Measurements from ENCODE around the gene CHL1. TPM values are rescaled to one million over a fixed set of nuclear protein-coding genes. Genes with fewer than 3 reads are reported as not detected.

The CHL1 gene
- total RNA-seq: 3.6 and 10.3 TPM in 2 replicates

- Histone ChIP-seq H3K27me3 (ENCODE audit: insufficient read depth, low read length) (no peaks in the 10 kb centered on the region), H3K4me2 (ENCODE audit: insufficient read depth, low read length) (no peak within 1 kb of the TSS), H3K9me3 (ENCODE audit: low read depth, low read length) (no peaks in the 10 kb centered on the region), H3K36me3 (ENCODE audit: insufficient read depth, low read length) (no peaks in the 10 kb centered on the region), H3K4me1 (ENCODE audit: insufficient read depth, low read length) (no peaks in the 10 kb centered on the region), H2AFZ (ENCODE audit: low read length) (no peak within 1 kb of the TSS), H3K79me2 (ENCODE audit: insufficient read depth, low read length) (no peaks in the 10 kb centered on the region), H3K27ac (ENCODE audit: low read depth, low read length) (no peak within 1 kb of the TSS), H4K20me1 (ENCODE audit: insufficient read depth, low read length) (no peaks in the 10 kb centered on the region), H3K4me3 (ENCODE audit: insufficient read depth, low read length) (no peak within 1 kb of the TSS)
- TF ChIP-seq, protein P1, sequence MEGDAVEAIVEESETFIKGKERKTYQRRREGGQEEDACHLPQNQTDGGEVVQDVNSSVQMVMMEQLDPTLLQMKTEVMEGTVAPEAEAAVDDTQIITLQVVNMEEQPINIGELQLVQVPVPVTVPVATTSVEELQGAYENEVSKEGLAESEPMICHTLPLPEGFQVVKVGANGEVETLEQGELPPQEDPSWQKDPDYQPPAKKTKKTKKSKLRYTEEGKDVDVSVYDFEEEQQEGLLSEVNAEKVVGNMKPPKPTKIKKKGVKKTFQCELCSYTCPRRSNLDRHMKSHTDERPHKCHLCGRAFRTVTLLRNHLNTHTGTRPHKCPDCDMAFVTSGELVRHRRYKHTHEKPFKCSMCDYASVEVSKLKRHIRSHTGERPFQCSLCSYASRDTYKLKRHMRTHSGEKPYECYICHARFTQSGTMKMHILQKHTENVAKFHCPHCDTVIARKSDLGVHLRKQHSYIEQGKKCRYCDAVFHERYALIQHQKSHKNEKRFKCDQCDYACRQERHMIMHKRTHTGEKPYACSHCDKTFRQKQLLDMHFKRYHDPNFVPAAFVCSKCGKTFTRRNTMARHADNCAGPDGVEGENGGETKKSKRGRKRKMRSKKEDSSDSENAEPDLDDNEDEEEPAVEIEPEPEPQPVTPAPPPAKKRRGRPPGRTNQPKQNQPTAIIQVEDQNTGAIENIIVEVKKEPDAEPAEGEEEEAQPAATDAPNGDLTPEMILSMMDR (IDR thresholded peaks at IDR 0.05; ENCODE audit: extremely low read depth, low read depth, low read length): no peak
- DNase-seq (ENCODE audit: insufficient read length, low spot score, missing footprints): no peak
These were observed at the start of gene CHL1 for GRCh38 chr3:196311-197148. Gene CHL1, plus strand, starts transcription at chr3:196763. Its CDS starts 123,014 bp downstream, at chr3:319777.

DNA sequence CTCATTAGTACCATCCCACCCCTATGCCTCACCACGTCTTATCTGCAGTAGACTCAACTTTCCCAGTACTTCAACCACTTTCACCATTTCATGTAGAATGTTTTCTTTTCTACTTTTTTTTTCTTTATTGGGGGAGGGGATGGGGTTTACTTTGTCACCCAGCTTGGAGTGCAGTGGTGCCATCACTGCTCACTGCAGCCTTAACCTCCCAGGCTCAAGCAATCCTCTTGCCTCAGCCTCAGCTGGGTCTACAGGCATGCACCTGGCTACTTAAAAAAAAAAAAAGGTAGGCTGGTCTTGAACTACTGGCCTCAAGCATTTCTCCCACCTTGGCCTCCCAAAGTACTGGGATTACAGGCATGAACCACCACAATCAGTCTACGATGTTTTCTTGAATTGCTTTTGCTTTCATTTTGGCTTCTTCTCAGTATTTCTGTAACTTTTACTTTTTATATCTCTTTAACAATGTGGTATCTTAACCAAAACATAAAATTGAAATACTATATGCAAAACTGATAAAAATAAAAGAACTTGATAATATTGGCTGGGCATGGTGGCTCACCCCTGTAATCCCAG lies 44.9 kb upstream of the CHL1 start:
- H3K27me3 ChIP-seq (ENCODE audit: insufficient read depth, low read length): no peaks in the 10 kb centered on the region
- H3K4me3 ChIP-seq (ENCODE audit: insufficient read depth, low read length): no peak overlapping the region
- no peaks in the 10 kb centered on the region for H3K36me3 ChIP-seq (ENCODE audit: insufficient read depth, low read length)
- TF ChIP-seq, protein P1 (IDR thresholded peaks at IDR 0.05; ENCODE audit: extremely low read depth, low read depth, low read length): no peak
- H3K9me3 ChIP-seq (ENCODE audit: low read depth, low read length): peaks cover 2% of the 10 kb centered on the region
- no peaks in the 10 kb centered on the region for H4K20me1 ChIP-seq (ENCODE audit: insufficient read depth, low read length)
- H2AFZ ChIP-seq (ENCODE audit: low read length): no peak overlapping the region
- H3K4me1 ChIP-seq (ENCODE audit: insufficient read depth, low read length): no peaks in the 10 kb centered on the region
- H3K79me2 ChIP-seq (ENCODE audit: insufficient read depth, low read length): no peaks in the 10 kb centered on the region
- no peak overlapping the region for H3K27ac ChIP-seq (ENCODE audit: low read depth, low read length)
- no peak for DNase-seq (ENCODE audit: insufficient read length, low spot score, missing footprints)
- H3K4me2 ChIP-seq (ENCODE audit: insufficient read depth, low read length): no peak overlapping the region

- Histone ChIP-seq H3K4me3 (ENCODE audit: insufficient read depth, low read length) (no peak overlapping the region), H3K27me3 (ENCODE audit: insufficient read depth, low read length) (no peaks in the 10 kb centered on the region), H4K20me1 (ENCODE audit: insufficient read depth, low read length) (no peaks in the 10 kb centered on the region), H3K4me2 (ENCODE audit: insufficient read depth, low read length) (no peak overlapping the region), H3K36me3 (ENCODE audit: insufficient read depth, low read length) (no peaks in the 10 kb centered on the region), H3K27ac (ENCODE audit: low read depth, low read length) (no peak overlapping the region), H3K4me1 (ENCODE audit: insufficient read depth, low read length) (no peaks in the 10 kb centered on the region), H3K79me2 (ENCODE audit: insufficient read depth, low read length) (no peaks in the 10 kb centered on the region), H2AFZ (ENCODE audit: low read length) (no peak overlapping the region), H3K9me3 (ENCODE audit: low read depth, low read length) (no peaks in the 10 kb centered on the region)
- TF ChIP-seq, protein P1 (IDR thresholded peaks at IDR 0.05; ENCODE audit: extremely low read depth, low read depth, low read length): no peak
- no peak for DNase-seq (ENCODE audit: insufficient read length, low spot score, missing footprints)
These were observed 36.6 kb upstream of the CHL1 start for GRCh38 chr3:159974-160373.

DNA sequence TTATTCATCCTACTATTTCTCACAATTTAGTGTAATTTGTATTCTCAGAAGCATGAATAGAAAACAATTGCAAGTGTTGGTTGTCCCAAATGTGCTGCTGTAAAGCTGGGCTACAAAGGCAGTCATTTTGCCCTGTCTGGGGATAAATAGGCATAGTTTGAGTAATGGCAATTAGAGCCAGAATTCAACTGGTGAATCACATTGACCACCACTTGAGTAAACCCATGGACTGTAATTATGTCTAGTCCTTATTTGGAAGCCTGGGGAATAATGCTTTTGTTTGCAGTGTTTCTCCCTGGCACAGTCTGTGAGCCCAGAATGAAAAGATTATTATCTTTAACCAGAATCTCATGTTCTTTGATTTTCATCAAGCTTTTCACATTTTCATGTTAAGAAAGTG lies 30.5 kb upstream of the CHL1 start:
- no peaks in the 10 kb centered on the region for H3K79me2 ChIP-seq (ENCODE audit: insufficient read depth, low read length)
- H3K36me3 ChIP-seq (ENCODE audit: insufficient read depth, low read length): no peaks in the 10 kb centered on the region
- H3K4me2 ChIP-seq (ENCODE audit: insufficient read depth, low read length): no peak overlapping the region
- no peak overlapping the region for H2AFZ ChIP-seq (ENCODE audit: low read length)
- H3K27ac ChIP-seq (ENCODE audit: low read depth, low read length): no peak overlapping the region
- DNase-seq (ENCODE audit: insufficient read length, low spot score, missing footprints): no peak
- TF ChIP-seq, protein P1 (IDR thresholded peaks at IDR 0.05; ENCODE audit: extremely low read depth, low read depth, low read length): no peak
- H3K9me3 ChIP-seq (ENCODE audit: low read depth, low read length): no peaks in the 10 kb centered on the region
- no peak overlapping the region for H3K4me3 ChIP-seq (ENCODE audit: insufficient read depth, low read length)
- H4K20me1 ChIP-seq (ENCODE audit: insufficient read depth, low read length): no peaks in the 10 kb centered on the region
- H3K27me3 ChIP-seq (ENCODE audit: insufficient read depth, low read length): no peaks in the 10 kb centered on the region
- no peaks in the 10 kb centered on the region for H3K4me1 ChIP-seq (ENCODE audit: insufficient read depth, low read length)
